Kidney (tissue), 14 donors: ENCODE data around the gene DRGX. TPM values are rescaled to one million over a fixed set of nuclear protein-coding genes. Genes with fewer than 3 reads are reported as not detected.

Experiments used
- DNase-seq, 5 donors: peaks; one replicate each; pipeline ENCODE4 v3.0.0-alpha.2; 2013 to 2020
- FAIRE-seq: peaks from 2 replicates; lab custom pipeline; 2012; peaks lifted over from hg19 to GRCh38; lab: Jason Lieb, UNC
- H3K27ac ChIP-seq, 2 donors: one replicate each; pipeline ENCODE4 v1.7.0; 2013; ENCODE audit warnings: low read depth in 2 of 2, low read length in 2 of 2, inconsistent platforms in 1 of 2
- H3K27me3 ChIP-seq: one replicate; pipeline ENCODE4 v1.7.1; 2013; ENCODE audit warnings: low read length, inconsistent platforms; ENCODE audit not compliant: control insufficient read depth, insufficient read depth
- H3K36me3 ChIP-seq, 3 donors: one replicate each; pipeline versions ENCODE4 v1.7.0 to v1.7.1; 2013; ENCODE audit warnings: low read length in 3 of 3, control low read depth in 1 of 3, inconsistent platforms in 1 of 3; ENCODE audit not compliant: insufficient read depth in 3 of 3, control insufficient read depth in 2 of 3
- H3K4me1 ChIP-seq, 3 donors: one replicate each; pipeline versions ENCODE4 v1.7.0 to v1.7.1; 2013; ENCODE audit warnings: low read length in 3 of 3, inconsistent platforms in 1 of 3, low read depth in 1 of 3; ENCODE audit not compliant: control insufficient read depth in 2 of 3, insufficient read depth in 2 of 3
- H3K4me3 ChIP-seq, 3 donors: one replicate each; pipeline versions ENCODE4 v1.7.0 to v1.8.1; 2013; ENCODE audit warnings: low read length in 3 of 3, control low read depth in 1 of 3, inconsistent platforms in 1 of 3
- H3K9ac ChIP-seq, 3 donors: one replicate each; pipeline versions ENCODE4 v1.7.0 to v1.7.1; 2013; ENCODE audit warnings: low read length in 3 of 3, control low read depth in 1 of 3, inconsistent platforms in 1 of 3
- H3K9me3 ChIP-seq, 3 donors: one replicate each; pipeline versions ENCODE4 v1.7.0 to v1.7.1; 2013; ENCODE audit warnings: low read length in 3 of 3, control low read depth in 1 of 3, inconsistent platforms in 1 of 3; ENCODE audit not compliant: control insufficient read depth in 2 of 3, insufficient read depth in 1 of 3
- CTCF ChIP-seq: IDR thresholded peaks from 3 replicates; pipeline ENCODE4 v1.5.1; 2012; ENCODE audit warnings: mild to moderate bottlenecking, moderate library complexity, borderline replicate concordance; ENCODE audit not compliant: insufficient read depth; ENCODE audit errors: extremely low read depth
- intact Hi-C: fragments of 100-400 bp; cut with DNase I; formaldehyde crosslinking; loops from one replicate; pipeline ENCODE4 v1.11.1; 2022
- polyA plus RNA-seq: library from polyadenylated mRNA; stranded (reverse); fragments of 350-450 nt; fragmentation: Illumina TruSeq; extraction: RNeasy Lipid Tissue Mini Kit (QIAGEN cat#74804); gene quantifications from one replicate; pipeline ENCODE4 v1.2.3, GENCODE V29; 2014; ENCODE audit warnings: low read depth, low replicate concordance; ENCODE audit not compliant: insufficient read depth
- total RNA-seq: library from RNA; stranded (reverse); fragmentation: NEBNext Ultra II Directional; extraction: Animal tissue kit (Norgen Biotek cat#: 25700); gene quantifications from one replicate; pipeline ENCODE4 v1.2.1, GENCODE V29; 2021
- donor health status: control.
- donor health status: control.
- donor health status: control.
- donor health status: control.
- donor health status: control.
- donor health status: DM: yes; HTN: yes; CAD: no.
- donor health status: Normal renal cell carcinoma (clear cell type).

The DRGX gene
- total and polyA plus RNA-seq, 2 donors from 2014 or later, result not detected

GRCh38 chr10:49383853-49384252 is 12.0 kb downstream of the DRGX start:
- FAIRE-seq, result no peak
- TF ChIP-seq CTCF, result no peak
- no peaks in the 10 kb centered on the region for H3K27me3 ChIP-seq

GRCh38 chr10:49382826-49383225 is 13.1 kb downstream of the DRGX start:
- H3K4me3 ChIP-seq, result no peak overlapping the region
- no peak overlapping the region for H3K9ac ChIP-seq
- TF ChIP-seq CTCF, result no peak
- no peaks in the 10 kb centered on the region for H3K36me3 ChIP-seq
- H3K27me3 ChIP-seq, result no peaks in the 10 kb centered on the region
- DNase-seq, result no peak
- no peaks in the 10 kb centered on the region for H3K9me3 ChIP-seq
- no peak overlapping the region for H3K27ac ChIP-seq
- intact Hi-C loops, result no loop called here
- no peak for FAIRE-seq
- no peaks in the 10 kb centered on the region for H3K4me1 ChIP-seq

More at GRCh38 chr10:49383853-49384252, 12.0 kb downstream of the DRGX start:
- H3K4me1 ChIP-seq, result no peaks in the 10 kb centered on the region
- no peak overlapping the region for H3K4me3 ChIP-seq
- no peak for DNase-seq
- H3K27ac ChIP-seq, result no peak overlapping the region
- no peaks in the 10 kb centered on the region for H3K36me3 ChIP-seq
- intact Hi-C loops, result no loop called here
- no peaks in the 10 kb centered on the region for H3K9me3 ChIP-seq
- H3K9ac ChIP-seq, result no peak overlapping the region

GRCh38 chr10:49382226-49382625 is 13.7 kb downstream of the DRGX start:
- Histone ChIP-seq H3K4me1 (no peaks in the 10 kb centered on the region), H3K36me3 (no peaks in the 10 kb centered on the region), H3K9ac (no peak overlapping the region), H3K27me3 (no peaks in the 10 kb centered on the region), H3K27ac (no peak overlapping the region), H3K4me3 (no peak overlapping the region), H3K9me3 (no peaks in the 10 kb centered on the region)
- DNase-seq, result no peak
- intact Hi-C loops, result no loop called here
- no peak for FAIRE-seq
- TF ChIP-seq CTCF, result no peak
